NCI-H1930 (cell line): ENCODE data around the gene WNK2.

ENCODE experiments used
- DNase-seq, 2 experiments: peaks; one replicate each; lab custom pipeline; 2025; lab: John Stamatoyannopoulos, UW

The WNK2 gene

GRCh38 chr9:93295031-93295430 is 111.1 kb downstream of the WNK2 start:
- no peak for DNase-seq

DNA sequence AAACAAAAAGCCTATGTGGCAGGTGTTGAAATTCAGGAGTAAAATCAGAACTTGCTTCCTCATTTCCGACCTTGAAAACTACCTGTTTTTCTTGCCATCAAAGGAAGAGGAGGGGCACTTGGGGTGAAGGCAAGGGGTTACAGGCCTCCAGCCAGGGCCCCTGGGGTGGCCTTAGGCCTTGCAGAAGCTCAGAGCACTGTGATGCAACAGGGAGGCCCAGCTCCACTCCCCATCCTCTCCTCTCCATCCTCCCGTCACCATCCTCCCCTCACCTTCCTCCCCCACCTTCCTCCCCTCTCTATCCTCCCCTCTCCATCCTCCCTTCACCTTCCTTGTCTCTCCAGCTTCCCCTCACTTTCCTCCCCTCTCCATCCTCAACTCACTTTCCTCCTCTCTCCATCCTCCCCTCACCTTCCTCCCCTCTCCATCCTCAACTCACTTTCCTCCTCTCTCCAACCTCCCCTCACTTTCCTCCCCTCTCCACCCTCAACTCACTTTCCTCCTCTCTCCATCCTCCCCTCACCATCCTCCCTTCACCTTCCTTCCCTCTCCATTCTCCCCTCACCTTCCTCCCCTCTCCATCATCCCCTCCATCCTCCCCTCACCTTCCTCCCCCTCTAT is 111.6 kb downstream of the WNK2 start:
- DNase-seq: no peak

DNA sequence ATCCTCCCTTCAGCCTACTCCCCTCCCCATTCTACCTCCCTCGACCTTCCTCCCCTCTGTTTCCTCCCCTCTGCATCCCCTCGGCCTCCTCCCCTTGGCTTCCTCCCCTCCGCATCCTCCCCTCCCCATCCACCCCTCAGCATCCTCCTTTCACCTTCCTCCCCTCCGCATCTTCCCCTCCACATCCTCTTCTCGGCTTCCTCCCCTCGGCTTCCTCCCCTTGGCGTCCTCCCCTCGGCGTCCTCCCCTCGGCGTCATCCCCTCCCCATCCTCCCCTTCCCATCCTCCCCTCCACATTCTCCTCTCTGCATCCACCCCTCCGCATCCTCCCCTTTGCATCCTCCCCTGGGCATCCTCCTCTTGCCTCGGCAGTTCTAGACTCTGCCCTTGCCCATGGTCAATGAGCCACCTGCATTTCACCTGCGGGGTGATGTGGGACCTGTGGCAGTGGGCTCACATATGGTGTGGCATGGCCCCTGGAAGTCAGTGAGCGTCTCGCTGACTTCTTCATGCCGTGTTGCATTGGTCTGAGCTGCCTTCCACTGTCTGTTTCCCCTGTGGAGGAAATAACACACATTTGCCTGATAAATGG is 113.0 kb downstream of the WNK2 start:
- DNase-seq: no peak

DNA sequence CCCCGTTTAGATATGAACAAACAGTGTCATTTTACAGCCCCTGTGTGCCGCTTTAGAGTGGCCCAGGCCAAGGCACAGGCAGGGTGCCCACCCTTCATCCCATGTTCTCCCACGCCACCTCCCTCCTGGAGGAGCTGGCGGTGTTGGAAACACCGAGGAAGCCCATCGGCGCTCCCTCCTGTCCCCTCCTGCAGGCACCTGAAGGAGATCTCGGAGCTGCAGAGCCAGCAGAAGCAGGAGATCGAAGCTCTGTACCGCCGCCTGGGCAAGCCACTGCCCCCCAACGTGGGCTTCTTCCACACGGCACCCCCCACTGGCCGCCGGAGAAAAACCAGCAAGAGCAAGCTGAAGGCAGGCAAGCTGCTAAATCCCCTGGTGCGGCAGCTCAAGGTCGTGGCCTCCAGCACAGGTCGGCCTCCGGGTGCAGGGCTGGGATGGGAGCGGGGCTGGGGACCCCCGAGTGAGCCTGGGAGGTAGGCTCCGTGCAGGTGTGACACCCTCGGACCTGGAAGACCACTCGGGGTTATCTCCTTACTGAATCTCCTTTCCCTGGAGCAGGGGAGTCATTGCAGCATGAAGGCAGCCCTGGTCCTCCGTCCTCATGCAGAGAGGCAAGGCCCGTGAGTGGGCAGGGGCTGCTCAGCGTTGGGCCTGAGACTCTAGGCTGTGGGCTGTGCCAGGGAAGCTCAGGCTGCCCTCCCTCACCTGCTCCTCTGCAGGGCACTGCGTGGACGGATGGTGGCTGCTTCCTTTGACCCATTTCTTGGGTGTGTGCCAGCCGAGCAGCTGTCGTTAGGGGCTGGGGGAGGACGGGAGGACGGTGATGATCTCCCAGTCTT is 113.9 kb downstream of the WNK2 start:
- no peak for DNase-seq

DNA sequence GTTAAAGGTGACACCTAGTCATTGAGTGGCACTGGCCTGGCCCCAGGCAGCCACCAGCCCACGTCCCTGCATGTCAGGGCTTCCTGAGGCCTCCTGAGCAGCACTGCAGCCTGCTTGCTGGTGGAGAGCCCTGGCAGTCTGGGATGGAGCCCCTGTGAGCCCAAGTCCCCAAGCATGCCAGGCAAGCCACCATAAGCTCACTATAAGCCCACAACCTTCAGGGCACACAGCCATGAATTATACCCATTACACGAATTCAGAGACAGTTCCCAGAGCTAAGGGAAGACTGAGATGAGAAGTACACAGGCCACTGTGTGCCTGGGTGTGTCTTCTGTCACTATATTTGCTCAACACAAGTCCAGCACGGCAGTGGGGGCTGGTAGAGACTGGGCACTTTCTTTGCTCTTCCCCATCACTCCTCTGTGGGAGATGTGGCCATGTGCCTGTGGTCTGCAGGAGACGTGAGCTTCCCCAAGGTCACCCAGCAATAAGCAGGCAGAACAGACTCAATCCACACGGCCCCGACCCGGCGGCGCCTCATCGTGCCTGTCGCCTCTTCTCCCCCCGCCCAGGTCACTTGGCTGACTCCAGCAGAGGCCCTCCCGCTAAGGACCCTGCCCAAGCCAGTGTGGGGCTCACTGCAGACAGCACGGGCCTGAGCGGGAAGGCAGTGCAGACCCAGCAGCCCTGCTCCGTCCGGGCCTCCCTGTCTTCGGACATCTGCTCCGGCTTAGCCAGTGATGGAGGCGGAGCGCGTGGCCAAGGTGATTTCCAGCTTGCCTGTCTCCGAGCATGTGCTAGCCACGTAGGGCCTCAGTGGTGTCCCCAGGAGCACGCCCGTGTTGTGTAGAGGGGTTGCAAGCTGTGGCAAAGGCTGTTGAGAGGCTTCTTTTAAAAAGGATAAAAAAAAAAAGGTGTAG is 114.8 kb downstream of the WNK2 start:
- DNase-seq: no peak

GRCh38 chr9:93299418-93300174 is 115.7 kb downstream of the WNK2 start:
- no peak for DNase-seq

GRCh38 chr9:93300175-93300572 is 116.2 kb downstream of the WNK2 start:
- DNase-seq: no peak

- no peak for DNase-seq
Measured at GRCh38 chr9:93300585-93301081, 116.7 kb downstream of the WNK2 start.

DNA sequence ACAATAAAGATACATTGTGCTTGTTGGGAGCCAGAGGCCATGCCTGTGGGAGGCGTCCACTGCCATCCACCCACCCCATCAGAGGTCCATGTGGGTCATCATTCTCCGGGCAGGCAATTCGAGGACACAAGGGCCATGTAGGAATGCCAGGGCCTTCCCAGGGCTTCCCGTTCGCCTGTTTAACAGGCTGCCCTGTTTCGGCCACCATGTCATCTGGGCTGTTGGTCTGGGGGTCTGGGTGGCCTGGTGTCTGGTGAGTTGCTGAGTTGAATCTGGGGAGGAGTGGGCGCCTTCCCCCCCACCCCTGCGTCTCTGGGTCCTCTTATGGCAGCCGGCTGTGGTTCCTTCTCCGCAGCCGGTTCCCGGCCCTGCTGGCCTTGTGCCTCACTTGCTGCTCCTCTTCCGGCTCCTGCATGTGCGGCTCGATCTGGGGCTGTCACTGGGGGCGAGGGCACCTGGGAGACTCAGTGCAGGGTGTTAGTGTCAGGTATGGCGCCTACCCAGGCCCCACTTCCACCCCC is 117.4 kb downstream of the WNK2 start:
- no peak for DNase-seq

GRCh38 chr9:93301911-93302541 is 118.1 kb downstream of the WNK2 start:
- DNase-seq: no peak

GRCh38 chr9:93302586-93303257 is 118.8 kb downstream of the WNK2 start:
- no peak for DNase-seq

DNA sequence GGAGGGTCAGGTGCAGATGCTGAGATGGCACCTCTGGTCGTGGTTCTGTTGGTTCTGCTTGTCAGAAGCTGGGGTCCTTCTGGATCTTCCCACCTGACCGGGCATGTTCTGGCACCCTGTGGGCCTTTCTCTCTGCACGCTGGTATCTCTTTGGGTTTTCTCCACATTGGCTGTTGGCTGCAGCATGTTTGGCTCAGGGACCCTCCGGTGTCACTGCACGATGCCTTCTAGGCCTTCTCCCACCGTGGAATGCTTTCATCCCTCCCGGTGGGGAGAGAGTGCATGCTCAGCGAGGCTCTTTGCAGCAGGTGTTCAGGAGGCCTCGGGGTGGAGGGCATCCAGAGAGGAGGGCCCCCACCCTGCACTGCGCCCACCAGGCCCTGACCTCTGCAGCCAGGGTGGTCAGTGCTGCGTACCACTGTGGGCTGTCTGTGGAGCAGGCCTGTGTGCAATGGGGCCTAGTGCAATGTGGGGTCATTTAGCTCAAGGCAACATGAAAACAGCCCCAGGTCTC is 119.4 kb downstream of the WNK2 start:
- no peak for DNase-seq

DNA sequence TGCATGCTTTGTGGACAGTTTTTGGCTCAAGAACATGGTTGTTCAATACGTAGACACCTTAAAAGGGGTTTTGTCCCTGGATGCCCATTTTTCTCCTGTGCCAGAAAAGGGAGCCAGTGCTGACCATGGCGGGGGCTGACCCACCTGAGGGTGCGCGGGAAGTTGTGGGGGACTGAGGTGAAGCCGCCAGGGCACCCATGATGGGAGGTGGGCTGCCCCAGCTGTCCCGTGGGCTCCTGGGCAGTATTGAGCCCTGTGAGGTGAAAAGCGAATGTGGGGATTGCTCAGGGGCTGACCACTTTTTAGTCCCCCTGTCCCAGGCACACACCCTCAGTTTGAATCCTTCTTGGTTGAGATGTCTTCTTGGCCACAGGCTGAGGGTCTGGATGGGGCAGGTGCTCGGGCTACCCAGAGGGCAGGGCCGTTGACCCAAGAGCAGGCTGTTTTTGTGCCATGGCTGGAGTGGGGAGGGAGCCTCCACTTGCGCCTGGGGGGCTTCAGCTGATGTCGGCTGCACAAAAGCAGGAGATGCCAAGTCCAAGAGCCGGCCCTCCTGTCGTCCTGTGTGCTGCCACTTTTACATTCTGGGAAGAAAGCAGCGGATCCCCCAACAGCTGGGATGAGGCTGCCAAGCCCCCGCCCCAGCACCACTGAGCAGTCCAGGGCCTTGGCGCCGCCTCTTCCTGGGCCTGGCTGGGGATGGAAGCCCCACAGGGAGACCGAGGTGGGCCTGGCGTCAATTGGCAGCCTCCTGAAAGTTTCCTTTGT is 120.1 kb downstream of the WNK2 start:
- no peak for DNase-seq

DNA sequence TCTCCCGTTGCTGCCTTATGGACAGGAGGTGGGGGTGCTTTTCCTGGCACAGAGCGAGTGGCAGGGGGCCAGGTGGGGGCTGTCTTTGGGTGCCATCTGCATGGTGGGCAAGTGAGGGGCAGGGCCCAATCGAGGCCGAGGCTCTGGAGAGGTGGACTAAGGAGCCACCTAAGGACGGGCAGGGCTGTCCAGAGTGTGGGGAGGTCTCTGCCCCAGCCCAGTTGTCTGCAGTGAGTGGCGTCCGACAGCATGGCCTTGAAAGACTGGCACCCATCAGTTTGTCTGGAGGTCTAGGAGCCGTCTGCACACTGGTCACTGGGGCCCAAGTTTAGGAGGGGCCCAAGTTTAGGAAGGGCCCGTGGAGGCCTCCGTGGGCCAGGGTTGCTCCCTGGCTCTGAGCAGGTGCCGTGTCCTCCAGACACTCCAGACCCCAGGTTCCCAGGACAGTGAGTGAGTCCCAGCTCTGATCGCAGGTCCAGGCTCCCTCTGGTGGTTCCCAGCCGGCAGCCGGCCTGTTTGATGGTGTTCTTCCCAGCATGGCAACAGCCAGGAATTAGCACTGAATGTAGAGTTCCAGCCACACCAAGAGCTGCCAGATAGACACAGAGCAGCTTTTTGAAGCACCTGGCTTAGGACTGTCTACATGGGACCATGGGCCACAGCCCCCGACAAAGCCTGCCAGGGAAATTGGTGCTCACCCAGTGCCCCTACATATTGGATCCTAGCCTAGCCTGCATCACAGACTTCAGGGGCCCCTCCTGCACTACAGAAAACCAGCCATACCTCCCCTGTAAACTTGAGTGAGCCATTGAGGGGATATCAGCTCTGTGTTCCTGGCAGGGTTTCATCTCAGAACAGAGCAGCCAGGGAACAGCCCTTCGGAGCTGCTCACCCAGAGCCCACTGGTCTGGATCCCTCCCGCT is 120.9 kb downstream of the WNK2 start:
- peak in 1 of 2 experiments; percentile 56 for DNase-seq

DNA sequence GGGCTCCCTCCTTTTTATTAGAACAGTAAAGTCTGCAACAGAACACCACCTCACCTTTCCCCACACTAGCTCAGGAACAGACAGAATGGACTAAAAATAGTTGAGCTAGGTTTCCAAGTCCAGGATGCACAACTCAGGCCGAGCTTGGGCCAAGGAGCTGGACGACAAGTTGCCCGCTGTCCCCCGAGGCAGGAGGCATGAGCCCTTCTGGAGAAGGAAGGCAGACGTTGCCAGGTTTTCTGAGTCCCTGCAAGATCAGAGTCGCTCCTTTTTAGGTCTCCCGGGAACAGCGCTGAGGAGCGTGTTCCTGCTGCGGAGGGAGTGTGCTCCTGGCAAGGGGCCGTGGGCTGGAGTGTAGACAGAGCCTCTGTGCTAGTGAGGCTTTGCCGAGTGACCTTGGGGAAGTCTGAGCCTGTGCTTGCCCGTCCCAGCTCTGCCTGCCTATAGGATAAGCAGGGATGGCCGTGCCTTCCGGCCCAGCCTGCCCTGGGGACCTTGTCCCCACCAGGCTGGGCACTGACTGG is 121.6 kb downstream of the WNK2 start:
- DNase-seq: no peak

- no peak for DNase-seq
Measured at GRCh38 chr9:93306081-93306480, 122.1 kb downstream of the WNK2 start.

- DNase-seq: no peak
Measured at GRCh38 chr9:93306579-93307091, 122.7 kb downstream of the WNK2 start.
